ENCODE results near the gene RCBTB2.

RCBTB2 gene

DNA sequence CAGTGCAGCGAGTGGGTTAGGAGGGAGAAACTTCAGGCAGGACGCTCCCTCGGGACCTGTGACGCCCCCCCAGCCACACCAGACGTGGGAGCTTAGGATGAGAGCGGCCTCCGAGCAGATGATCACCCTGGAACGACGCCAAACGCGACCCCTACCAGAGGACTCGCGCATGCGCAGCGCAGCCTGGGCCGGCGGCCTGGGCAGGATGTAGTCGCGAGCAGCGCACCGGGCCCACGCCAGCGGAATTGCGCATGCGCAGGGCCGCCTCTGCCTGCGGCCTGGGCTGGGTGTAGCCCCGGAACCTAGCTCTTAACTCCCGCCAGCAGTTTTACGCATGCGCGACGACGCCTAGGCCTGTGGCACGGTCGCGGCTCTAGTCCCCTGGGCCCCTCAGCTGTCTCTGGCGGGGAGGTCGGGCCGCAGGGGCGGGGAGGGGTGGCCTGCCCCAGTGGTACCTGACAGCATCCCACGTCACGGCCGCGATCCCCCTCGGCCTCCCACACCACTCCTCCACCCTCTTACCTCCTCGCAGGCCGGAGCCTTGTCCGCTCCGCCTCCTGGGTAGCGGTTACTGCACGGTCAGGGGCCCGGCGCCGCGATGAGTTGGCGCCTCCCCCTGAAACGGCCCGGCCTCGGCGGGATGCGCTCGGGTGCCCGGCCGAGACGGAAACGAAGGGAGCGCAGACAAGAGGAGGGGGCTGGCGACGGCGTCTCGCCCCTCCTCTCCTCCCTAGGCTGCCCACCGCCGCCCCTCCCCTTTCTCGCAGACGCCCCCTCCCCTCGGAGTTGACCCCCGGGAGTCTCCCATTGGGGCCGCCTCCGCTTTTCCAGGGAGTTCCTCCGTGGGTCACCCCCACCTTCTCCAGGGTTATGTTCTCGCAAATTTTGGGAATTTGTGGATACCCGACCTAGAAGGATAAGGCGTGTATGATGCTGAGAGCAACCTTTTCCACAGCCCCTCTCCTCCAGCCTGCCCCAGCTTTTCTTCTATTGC lies at the start of gene RCBTB2 (continued):
- no peak for TF ChIP-seq ZNF548 (tag by site-specific recombination; IDR thresholded peaks at IDR 0.05)
- no peak for TF ChIP-seq HOXC10 (CRISPR knock-in tag; IDR thresholded peaks at IDR 0.05)
- no peak for TF ChIP-seq ZNF792 (tag by site-specific recombination; IDR thresholded peaks at IDR 0.05)
- TF ChIP-seq, protein P1, sequence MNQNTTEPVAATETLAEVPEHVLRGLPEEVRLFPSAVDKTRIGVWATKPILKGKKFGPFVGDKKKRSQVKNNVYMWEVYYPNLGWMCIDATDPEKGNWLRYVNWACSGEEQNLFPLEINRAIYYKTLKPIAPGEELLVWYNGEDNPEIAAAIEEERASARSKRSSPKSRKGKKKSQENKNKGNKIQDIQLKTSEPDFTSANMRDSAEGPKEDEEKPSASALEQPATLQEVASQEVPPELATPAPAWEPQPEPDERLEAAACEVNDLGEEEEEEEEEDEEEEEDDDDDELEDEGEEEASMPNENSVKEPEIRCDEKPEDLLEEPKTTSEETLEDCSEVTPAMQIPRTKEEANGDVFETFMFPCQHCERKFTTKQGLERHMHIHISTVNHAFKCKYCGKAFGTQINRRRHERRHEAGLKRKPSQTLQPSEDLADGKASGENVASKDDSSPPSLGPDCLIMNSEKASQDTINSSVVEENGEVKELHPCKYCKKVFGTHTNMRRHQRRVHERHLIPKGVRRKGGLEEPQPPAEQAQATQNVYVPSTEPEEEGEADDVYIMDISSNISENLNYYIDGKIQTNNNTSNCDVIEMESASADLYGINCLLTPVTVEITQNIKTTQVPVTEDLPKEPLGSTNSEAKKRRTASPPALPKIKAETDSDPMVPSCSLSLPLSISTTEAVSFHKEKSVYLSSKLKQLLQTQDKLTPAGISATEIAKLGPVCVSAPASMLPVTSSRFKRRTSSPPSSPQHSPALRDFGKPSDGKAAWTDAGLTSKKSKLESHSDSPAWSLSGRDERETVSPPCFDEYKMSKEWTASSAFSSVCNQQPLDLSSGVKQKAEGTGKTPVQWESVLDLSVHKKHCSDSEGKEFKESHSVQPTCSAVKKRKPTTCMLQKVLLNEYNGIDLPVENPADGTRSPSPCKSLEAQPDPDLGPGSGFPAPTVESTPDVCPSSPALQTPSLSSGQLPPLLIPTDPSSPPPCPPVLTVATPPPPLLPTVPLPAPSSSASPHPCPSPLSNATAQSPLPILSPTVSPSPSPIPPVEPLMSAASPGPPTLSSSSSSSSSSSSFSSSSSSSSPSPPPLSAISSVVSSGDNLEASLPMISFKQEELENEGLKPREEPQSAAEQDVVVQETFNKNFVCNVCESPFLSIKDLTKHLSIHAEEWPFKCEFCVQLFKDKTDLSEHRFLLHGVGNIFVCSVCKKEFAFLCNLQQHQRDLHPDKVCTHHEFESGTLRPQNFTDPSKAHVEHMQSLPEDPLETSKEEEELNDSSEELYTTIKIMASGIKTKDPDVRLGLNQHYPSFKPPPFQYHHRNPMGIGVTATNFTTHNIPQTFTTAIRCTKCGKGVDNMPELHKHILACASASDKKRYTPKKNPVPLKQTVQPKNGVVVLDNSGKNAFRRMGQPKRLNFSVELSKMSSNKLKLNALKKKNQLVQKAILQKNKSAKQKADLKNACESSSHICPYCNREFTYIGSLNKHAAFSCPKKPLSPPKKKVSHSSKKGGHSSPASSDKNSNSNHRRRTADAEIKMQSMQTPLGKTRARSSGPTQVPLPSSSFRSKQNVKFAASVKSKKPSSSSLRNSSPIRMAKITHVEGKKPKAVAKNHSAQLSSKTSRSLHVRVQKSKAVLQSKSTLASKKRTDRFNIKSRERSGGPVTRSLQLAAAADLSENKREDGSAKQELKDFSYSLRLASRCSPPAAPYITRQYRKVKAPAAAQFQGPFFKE (tag by site-specific recombination; IDR thresholded peaks at IDR 0.05; ENCODE audit: borderline replicate concordance) = no peak
- TF ChIP-seq ZNF324 (tag by site-specific recombination; IDR thresholded peaks at IDR 0.05) = peak; percentile 59; the same call in 1 of the 2 replicates
- TF ChIP-seq ZNF510 (tag by site-specific recombination; IDR thresholded peaks at IDR 0.05; ENCODE audit: insufficient replicate concordance) = no peak
- TF ChIP-seq, protein P2, sequence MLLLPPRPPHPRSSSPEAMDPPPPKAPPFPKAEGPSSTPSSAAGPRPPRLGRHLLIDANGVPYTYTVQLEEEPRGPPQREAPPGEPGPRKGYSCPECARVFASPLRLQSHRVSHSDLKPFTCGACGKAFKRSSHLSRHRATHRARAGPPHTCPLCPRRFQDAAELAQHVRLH (tag by site-specific recombination; IDR thresholded peaks at IDR 0.05) = 0 out of 2 replicates have a peak, but pooled peaks have one; percentile 10
- TF ChIP-seq ZNF248 (tag by site-specific recombination; IDR thresholded peaks at IDR 0.05) = no peak
- peak; percentile 86; the same call in 1 of the 2 replicates for TF ChIP-seq KLF7 (tag by site-specific recombination; IDR thresholded peaks at IDR 0.05; ENCODE audit: borderline replicate concordance)
- TF ChIP-seq ZNF776 (tag by site-specific recombination; IDR thresholded peaks at IDR 0.05; ENCODE audit: borderline replicate concordance) = no peak
- no peak for TF ChIP-seq ZNF155 (tag by site-specific recombination; IDR thresholded peaks at IDR 0.05)
- no peak for TF ChIP-seq ZNF138 (tag by site-specific recombination; IDR thresholded peaks at IDR 0.05; ENCODE audit: borderline replicate concordance)
- 0 out of 2 replicates have a peak, but pooled peaks have one; percentile 5 for TF ChIP-seq ZNF146 (tag by site-specific recombination; IDR thresholded peaks at IDR 0.05)
- peak; percentile 77 for TF ChIP-seq ZNF341 (tag by site-specific recombination; IDR thresholded peaks at IDR 0.05; ENCODE audit: low read depth)
- TF ChIP-seq, protein P3, sequence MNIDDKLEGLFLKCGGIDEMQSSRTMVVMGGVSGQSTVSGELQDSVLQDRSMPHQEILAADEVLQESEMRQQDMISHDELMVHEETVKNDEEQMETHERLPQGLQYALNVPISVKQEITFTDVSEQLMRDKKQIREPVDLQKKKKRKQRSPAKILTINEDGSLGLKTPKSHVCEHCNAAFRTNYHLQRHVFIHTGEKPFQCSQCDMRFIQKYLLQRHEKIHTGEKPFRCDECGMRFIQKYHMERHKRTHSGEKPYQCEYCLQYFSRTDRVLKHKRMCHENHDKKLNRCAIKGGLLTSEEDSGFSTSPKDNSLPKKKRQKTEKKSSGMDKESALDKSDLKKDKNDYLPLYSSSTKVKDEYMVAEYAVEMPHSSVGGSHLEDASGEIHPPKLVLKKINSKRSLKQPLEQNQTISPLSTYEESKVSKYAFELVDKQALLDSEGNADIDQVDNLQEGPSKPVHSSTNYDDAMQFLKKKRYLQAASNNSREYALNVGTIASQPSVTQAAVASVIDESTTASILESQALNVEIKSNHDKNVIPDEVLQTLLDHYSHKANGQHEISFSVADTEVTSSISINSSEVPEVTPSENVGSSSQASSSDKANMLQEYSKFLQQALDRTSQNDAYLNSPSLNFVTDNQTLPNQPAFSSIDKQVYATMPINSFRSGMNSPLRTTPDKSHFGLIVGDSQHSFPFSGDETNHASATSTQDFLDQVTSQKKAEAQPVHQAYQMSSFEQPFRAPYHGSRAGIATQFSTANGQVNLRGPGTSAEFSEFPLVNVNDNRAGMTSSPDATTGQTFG (tag by site-specific recombination; IDR thresholded peaks at IDR 0.05; ENCODE audit: borderline replicate concordance) = no peak
- TF ChIP-seq ZNF555 (tag by site-specific recombination; conservative IDR thresholded peaks at IDR 0.05) = no peak
- TF ChIP-seq ZNF354C (tag by site-specific recombination; IDR thresholded peaks at IDR 0.05; ENCODE audit: borderline replicate concordance, low read depth) = no peak
- TF ChIP-seq ZNF830 (tag by site-specific recombination; IDR thresholded peaks at IDR 0.05; ENCODE audit: low read depth) = no peak
- peak; percentile 67 for TF ChIP-seq ZIC2 (tag by site-specific recombination; IDR thresholded peaks at IDR 0.05)
- no peak for TF ChIP-seq ZNF529 (tag by site-specific recombination; IDR thresholded peaks at IDR 0.05; ENCODE audit: insufficient replicate concordance)
- TF ChIP-seq ZNF664 (tag by site-specific recombination; IDR thresholded peaks at IDR 0.05) = no peak
- no peak for TF ChIP-seq ZNF768 (tag by site-specific recombination; IDR thresholded peaks at IDR 0.05)
- peak; percentile 98 for TF ChIP-seq ZNF501 (tag by site-specific recombination; IDR thresholded peaks at IDR 0.05)
- TF ChIP-seq ZNF610 (tag by site-specific recombination; IDR thresholded peaks at IDR 0.05; ENCODE audit: borderline replicate concordance) = no peak
- TF ChIP-seq ZNF394 (tag by site-specific recombination; IDR thresholded peaks at IDR 0.05; ENCODE audit: borderline replicate concordance) = peak; percentile 47; the same call in 1 of the 2 replicates
- TF ChIP-seq ZNF335 (tag by site-specific recombination; conservative IDR thresholded peaks at IDR 0.05) = peak; percentile 62
- peak; percentile 86 for TF ChIP-seq GLIS1 (tag by site-specific recombination; IDR thresholded peaks at IDR 0.05)
- TF ChIP-seq IKZF3 (tag by site-specific recombination; IDR thresholded peaks at IDR 0.05) = no peak
